A549 (cell line): ENCODE results near the gene BCAS3. TPM values are rescaled to one million over a fixed set of nuclear protein-coding genes. Genes with fewer than 3 reads are reported as not detected.

Experiments used
- CBX2 ChIP-seq: fragments of 200-600 bp; sonication (generic); IDR thresholded peaks from 2 replicates; pipeline ENCODE4 v1.6.1; 2016; ENCODE audit warnings: low read depth, mild to moderate bottlenecking, borderline replicate concordance
- CBX8 ChIP-seq: fragments of 200-600 bp; sonication (generic); IDR thresholded peaks from 2 replicates; pipeline ENCODE4 v1.6.1; 2016
- CEBPB ChIP-seq, 2 experiments: fragments of >200 bp in 1 of 2; sonication (Bioruptor Twin) in 1 of 2; formaldehyde crosslinking in 1 of 2; IDR thresholded peaks; 2 replicates each; pipeline ENCODE4 v1.6.1; 2012 to 2016
- CHD2 ChIP-seq: fragments of 150-350 bp; IDR thresholded peaks from 2 replicates; pipeline ENCODE4 v1.6.1; 2014; ENCODE audit warnings: low read length; ENCODE audit not compliant: partially characterized antibody
- CHD4 ChIP-seq: fragments of 200-600 bp; sonication (generic); IDR thresholded peaks from 2 replicates; pipeline ENCODE4 v1.6.1; 2016; ENCODE audit warnings: antibody characterized with exemption, mild to moderate bottlenecking, borderline replicate concordance
- EHMT2 ChIP-seq: fragments of 200-600 bp; sonication (generic); IDR thresholded peaks from 2 replicates; pipeline ENCODE4 v1.6.1; 2016; ENCODE audit warnings: antibody characterized with exemption, low read depth, mild to moderate bottlenecking, moderate library complexity
- EP300 ChIP-seq, 2 experiments: fragments of >200 bp; sonication (Bioruptor Twin); formaldehyde crosslinking; IDR thresholded peaks; 2 replicates in 1 of 2; 3 replicates in 1 of 2; pipeline ENCODE4 v1.6.1; 2016 to 2017
- ESRRA ChIP-seq: fragments of 150-350 bp; IDR thresholded peaks from 2 replicates; pipeline ENCODE4 v1.6.1; 2014; ENCODE audit warnings: mild to moderate bottlenecking, low read length, borderline replicate concordance
- FOSL2 ChIP-seq, 2 experiments: fragments of 450-650 bp in 1 of 2; fragments of >200 bp in 1 of 2; sonication (Bioruptor Twin) in 1 of 2; formaldehyde crosslinking; IDR thresholded peaks; 2 replicates each; pipeline versions ENCODE4 v1.5.0 to v1.6.1; 2016 to 2020; ENCODE audit warnings: mild to moderate bottlenecking in 1 of 2, moderate library complexity in 1 of 2
- FOXS1 ChIP-seq: fragments of 250-450 bp; sonication (Bioruptor Pico); IDR thresholded peaks from 2 replicates; pipeline ENCODE4 v1.5.0; 2020; ENCODE audit warnings: mild to moderate bottlenecking, moderate library complexity
- HDAC2 ChIP-seq: fragments of 200-600 bp; sonication (generic); IDR thresholded peaks from 2 replicates; pipeline ENCODE4 v1.6.1; 2016
- HEYL ChIP-seq: fragments of 250-450 bp; sonication (Bioruptor Pico); IDR thresholded peaks from 2 replicates; pipeline ENCODE4 v1.8.0; 2021; ENCODE audit warnings: mild to moderate bottlenecking, moderate library complexity
- HOXB13 ChIP-seq: fragments of 250-450 bp; sonication (Bioruptor Pico); IDR thresholded peaks from 2 replicates; pipeline ENCODE4 v1.5.0; 2020; ENCODE audit warnings: low read depth, mild to moderate bottlenecking, moderate library complexity
- HOXB5 ChIP-seq: fragments of 250-450 bp; sonication (Bioruptor Pico); IDR thresholded peaks from 2 replicates; pipeline ENCODE4 v1.5.0; 2020; ENCODE audit warnings: mild to moderate bottlenecking, moderate library complexity
- JUNB ChIP-seq: fragments of >200 bp; sonication (Bioruptor Twin); formaldehyde crosslinking; IDR thresholded peaks from 2 replicates; pipeline ENCODE4 v1.6.1; 2016
- KDM1A ChIP-seq: fragments of 200-600 bp; sonication (generic); IDR thresholded peaks from 2 replicates; pipeline ENCODE4 v1.6.1; 2016; ENCODE audit warnings: low read depth, mild to moderate bottlenecking
- KDM5A ChIP-seq: fragments of 200-600 bp; sonication (generic); IDR thresholded peaks from 2 replicates; pipeline ENCODE4 v1.6.1; 2016; ENCODE audit warnings: antibody characterized with exemption, mild to moderate bottlenecking
- MYC ChIP-seq: IDR thresholded peaks from 2 replicates; pipeline ENCODE4 v1.6.1; 2012; ENCODE audit warnings: mild to moderate bottlenecking, inconsistent platforms, low read length, improper control_type of control experiment, borderline replicate concordance
- NR3C1 ChIP-seq: fragments of >200 bp; sonication (Bioruptor Twin); formaldehyde crosslinking; IDR thresholded peaks from 3 replicates; pipeline ENCODE4 v1.6.1; 2017
- PHF8 ChIP-seq: fragments of 200-600 bp; sonication (generic); IDR thresholded peaks from 2 replicates; pipeline ENCODE4 v1.6.1; 2016; ENCODE audit warnings: low read depth, mild to moderate bottlenecking, antibody characterized with exemption, moderate library complexity, borderline replicate concordance
- POLR2A ChIP-seq: IDR thresholded peaks from 2 replicates; pipeline ENCODE4 v1.6.1; 2012; ENCODE audit warnings: mild to moderate bottlenecking, low read length
- POLR2AphosphoS2 ChIP-seq: conservative IDR thresholded peaks from 2 replicates; pipeline ENCODE4 v1.6.1; 2012; ENCODE audit warnings: low read length, improper control_type of control experiment, inconsistent platforms
- RAD21 ChIP-seq, 2 experiments: fragments of >200 bp in 1 of 2; sonication (Bioruptor Twin) in 1 of 2; formaldehyde crosslinking in 1 of 2; IDR thresholded peaks in 1 of 2; conservative IDR thresholded peaks in 1 of 2; 2 replicates in 1 of 2; 3 replicates in 1 of 2; pipeline ENCODE4 v1.6.1; 2012 to 2018; ENCODE audit warnings: inconsistent platforms in 1 of 2
- RFX5 ChIP-seq: fragments of 450-650 bp; IDR thresholded peaks from 2 replicates; pipeline ENCODE4 v1.7.1; 2014; ENCODE audit warnings: antibody characterized with exemption, mild to moderate bottlenecking, moderate library complexity
- SMC3 ChIP-seq: fragments of >200 bp; sonication (Bioruptor Twin); formaldehyde crosslinking; IDR thresholded peaks from 3 replicates; pipeline ENCODE4 v1.6.1; 2018; ENCODE audit warnings: inconsistent platforms
- SREBF2 ChIP-seq: fragments of 450-650 bp; IDR thresholded peaks from 2 replicates; pipeline ENCODE4 v1.6.1; 2014; ENCODE audit warnings: mild to moderate bottlenecking, moderate library complexity
- TP53 ChIP-seq: fragments of 250-450 bp; sonication (Bioruptor Pico); IDR thresholded peaks from 2 replicates; pipeline ENCODE4 v1.5.0; 2021; ENCODE audit warnings: mild to moderate bottlenecking, moderate library complexity
- ZC3H11A ChIP-seq: fragments of 450-650 bp; IDR thresholded peaks from 2 replicates; pipeline ENCODE4 v1.6.1; 2014; ENCODE audit warnings: antibody characterized with exemption, mild to moderate bottlenecking
- ZFP36 ChIP-seq: fragments of 450-650 bp; IDR thresholded peaks from 2 replicates; pipeline ENCODE4 v1.6.1; 2014; ENCODE audit warnings: borderline replicate concordance; ENCODE audit not compliant: partially characterized antibody
- ZNF302 ChIP-seq: fragments of 250-450 bp; sonication (Bioruptor Pico); IDR thresholded peaks from 2 replicates; pipeline ENCODE4 v1.9.0; 2021; ENCODE audit warnings: inconsistent platforms, mild to moderate bottlenecking, moderate library complexity
- polyA plus RNA-seq, 4 experiments: library from polyadenylated mRNA; depleted of rRNA in 3 of 4; stranded (reverse); fragments of >200 nt; fragmentation: RNase III in 1 of 4; extraction: RNeasy Plus Mini Kit Qiagen cat#74134 plus additional on column Dnase treatment in 1 of 4; gene quantifications; 2 replicates in 3 of 4; 3 replicates in 1 of 4; pipeline ENCODE4 v1.2.3, GENCODE V29; 2011 to 2017
- TF ChIP-seq, protein P1 (sequence below): IDR thresholded peaks from 2 replicates; pipeline ENCODE4 v1.6.1; 2012
- TF ChIP-seq, protein P2 (sequence below): fragments of >200 bp; sonication (Bioruptor Twin); formaldehyde crosslinking; IDR thresholded peaks from 3 replicates; pipeline ENCODE4 v1.6.1; 2016
- TF ChIP-seq, protein P3 (sequence below): fragments of 150-350 bp; IDR thresholded peaks from 2 replicates; pipeline ENCODE4 v1.6.1; 2014; ENCODE audit warnings: low read depth, mild to moderate bottlenecking, low read length
- TF ChIP-seq, protein P4 (sequence below): fragments of 450-650 bp; IDR thresholded peaks from 2 replicates; pipeline ENCODE4 v1.6.1; 2014; ENCODE audit warnings: antibody characterized with exemption
- TF ChIP-seq, protein P5 (sequence below): fragments of 200-600 bp; sonication (generic); IDR thresholded peaks from 2 replicates; pipeline ENCODE4 v1.6.1; 2016; ENCODE audit warnings: antibody characterized with exemption, mild to moderate bottlenecking, moderate library complexity
- TF ChIP-seq, protein P6 (sequence below): fragments of >200 bp; sonication (Bioruptor Twin); formaldehyde crosslinking; IDR thresholded peaks from 3 replicates; pipeline ENCODE4 v1.5.1; 2016

Gene BCAS3
- polyA plus RNA-seq, 2 of the 4 experiments (the other 2 are of a cell fraction), result 14.7 to 43.4 TPM

DNA sequence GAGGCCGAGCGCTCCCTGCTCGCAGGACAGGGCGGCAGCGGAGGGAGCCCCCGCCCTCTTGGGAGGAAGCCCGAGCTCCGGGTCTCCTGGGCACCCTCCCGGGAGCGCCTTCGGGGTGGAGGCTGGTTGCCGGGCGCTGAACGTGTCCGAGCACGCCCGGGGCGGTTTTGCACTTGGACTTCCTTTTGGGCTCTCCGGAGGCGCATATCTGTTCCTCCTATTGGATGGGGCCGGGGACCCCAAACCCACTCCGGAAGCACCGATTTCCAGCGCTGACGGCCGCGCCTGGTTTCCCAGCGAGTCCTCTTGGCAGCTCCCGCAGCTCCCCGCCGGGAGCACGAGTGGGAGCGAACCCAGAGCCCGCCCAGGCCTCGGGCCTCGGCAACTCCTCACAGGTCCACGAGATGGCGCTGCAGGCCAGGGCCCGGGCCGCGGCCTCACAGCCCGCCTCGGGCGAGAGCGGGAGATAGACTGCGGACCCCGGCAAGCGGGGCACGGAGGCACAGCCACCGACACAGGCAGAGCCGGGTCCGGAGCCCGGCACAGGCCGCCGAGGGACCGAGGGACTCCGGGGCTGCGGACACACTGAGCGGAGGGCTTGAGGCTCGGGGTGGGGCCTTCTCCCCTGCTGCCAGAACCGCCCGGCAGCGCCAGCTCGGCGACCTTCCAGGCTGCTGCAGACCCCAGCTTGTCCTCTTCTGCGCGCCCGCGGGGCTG, 734.6 kb downstream of the BCAS3 start (continued):
- TF ChIP-seq ESRRA (no peak), FOXS1 (CRISPR knock-in tag) (no peak), HOXB13 (no peak; the same call in 1 of the 2 replicates), CHD2 (no peak), TP53 (no peak), PHF8 (peak; percentile 60), EP300 (IDR thresholded peaks at IDR 0.05) (no peak), MYC (peak; percentile 61), KDM1A (no peak), CHD4 (peak; percentile 36; the same call in 1 of the 2 replicates), RAD21 (conservative IDR thresholded peaks at IDR 0.05 in 1 of 2, IDR thresholded peaks at IDR 0.05 in 1 of 2) (peak; percentile 98 to 100), CEBPB (IDR thresholded peaks at IDR 0.05) (no peak), HDAC2 (no peak), SMC3 (peak; percentile 100), HOXB5 (no peak), CBX8 (no peak), ZC3H11A (no peak), ZNF302 (CRISPR knock-in tag) (no peak), JUNB (no peak), SREBF2 (no peak), POLR2A (peak; percentile 47), RFX5 (no peak), HEYL (CRISPR knock-in tag) (no peak), POLR2AphosphoS2 (no peak), NR3C1 (no peak), KDM5A (peak; percentile 54; the same call in 1 of the 2 replicates), ZFP36 (no peak), EHMT2 (no peak), CBX2 (no peak), FOSL2 (IDR thresholded peaks at IDR 0.05) (no peak), FOSL2 (CRISPR knock-in tag; IDR thresholded peaks at IDR 0.05) (no peak)
- TF ChIP-seq, protein P1, sequence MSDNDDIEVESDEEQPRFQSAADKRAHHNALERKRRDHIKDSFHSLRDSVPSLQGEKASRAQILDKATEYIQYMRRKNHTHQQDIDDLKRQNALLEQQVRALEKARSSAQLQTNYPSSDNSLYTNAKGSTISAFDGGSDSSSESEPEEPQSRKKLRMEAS, result peak; percentile 67
- TF ChIP-seq, protein P2, sequence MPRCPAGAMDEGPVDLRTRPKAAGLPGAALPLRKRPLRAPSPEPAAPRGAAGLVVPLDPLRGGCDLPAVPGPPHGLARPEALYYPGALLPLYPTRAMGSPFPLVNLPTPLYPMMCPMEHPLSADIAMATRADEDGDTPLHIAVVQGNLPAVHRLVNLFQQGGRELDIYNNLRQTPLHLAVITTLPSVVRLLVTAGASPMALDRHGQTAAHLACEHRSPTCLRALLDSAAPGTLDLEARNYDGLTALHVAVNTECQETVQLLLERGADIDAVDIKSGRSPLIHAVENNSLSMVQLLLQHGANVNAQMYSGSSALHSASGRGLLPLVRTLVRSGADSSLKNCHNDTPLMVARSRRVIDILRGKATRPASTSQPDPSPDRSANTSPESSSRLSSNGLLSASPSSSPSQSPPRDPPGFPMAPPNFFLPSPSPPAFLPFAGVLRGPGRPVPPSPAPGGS, result 0 out of 3 replicates have a peak, but pooled peaks have one; percentile 22
- TF ChIP-seq, protein P3, sequence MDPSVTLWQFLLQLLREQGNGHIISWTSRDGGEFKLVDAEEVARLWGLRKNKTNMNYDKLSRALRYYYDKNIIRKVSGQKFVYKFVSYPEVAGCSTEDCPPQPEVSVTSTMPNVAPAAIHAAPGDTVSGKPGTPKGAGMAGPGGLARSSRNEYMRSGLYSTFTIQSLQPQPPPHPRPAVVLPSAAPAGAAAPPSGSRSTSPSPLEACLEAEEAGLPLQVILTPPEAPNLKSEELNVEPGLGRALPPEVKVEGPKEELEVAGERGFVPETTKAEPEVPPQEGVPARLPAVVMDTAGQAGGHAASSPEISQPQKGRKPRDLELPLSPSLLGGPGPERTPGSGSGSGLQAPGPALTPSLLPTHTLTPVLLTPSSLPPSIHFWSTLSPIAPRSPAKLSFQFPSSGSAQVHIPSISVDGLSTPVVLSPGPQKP, result no peak
- TF ChIP-seq, protein P4, sequence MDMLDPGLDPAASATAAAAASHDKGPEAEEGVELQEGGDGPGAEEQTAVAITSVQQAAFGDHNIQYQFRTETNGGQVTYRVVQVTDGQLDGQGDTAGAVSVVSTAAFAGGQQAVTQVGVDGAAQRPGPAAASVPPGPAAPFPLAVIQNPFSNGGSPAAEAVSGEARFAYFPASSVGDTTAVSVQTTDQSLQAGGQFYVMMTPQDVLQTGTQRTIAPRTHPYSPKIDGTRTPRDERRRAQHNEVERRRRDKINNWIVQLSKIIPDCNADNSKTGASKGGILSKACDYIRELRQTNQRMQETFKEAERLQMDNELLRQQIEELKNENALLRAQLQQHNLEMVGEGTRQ, result no peak
- TF ChIP-seq, protein P5, sequence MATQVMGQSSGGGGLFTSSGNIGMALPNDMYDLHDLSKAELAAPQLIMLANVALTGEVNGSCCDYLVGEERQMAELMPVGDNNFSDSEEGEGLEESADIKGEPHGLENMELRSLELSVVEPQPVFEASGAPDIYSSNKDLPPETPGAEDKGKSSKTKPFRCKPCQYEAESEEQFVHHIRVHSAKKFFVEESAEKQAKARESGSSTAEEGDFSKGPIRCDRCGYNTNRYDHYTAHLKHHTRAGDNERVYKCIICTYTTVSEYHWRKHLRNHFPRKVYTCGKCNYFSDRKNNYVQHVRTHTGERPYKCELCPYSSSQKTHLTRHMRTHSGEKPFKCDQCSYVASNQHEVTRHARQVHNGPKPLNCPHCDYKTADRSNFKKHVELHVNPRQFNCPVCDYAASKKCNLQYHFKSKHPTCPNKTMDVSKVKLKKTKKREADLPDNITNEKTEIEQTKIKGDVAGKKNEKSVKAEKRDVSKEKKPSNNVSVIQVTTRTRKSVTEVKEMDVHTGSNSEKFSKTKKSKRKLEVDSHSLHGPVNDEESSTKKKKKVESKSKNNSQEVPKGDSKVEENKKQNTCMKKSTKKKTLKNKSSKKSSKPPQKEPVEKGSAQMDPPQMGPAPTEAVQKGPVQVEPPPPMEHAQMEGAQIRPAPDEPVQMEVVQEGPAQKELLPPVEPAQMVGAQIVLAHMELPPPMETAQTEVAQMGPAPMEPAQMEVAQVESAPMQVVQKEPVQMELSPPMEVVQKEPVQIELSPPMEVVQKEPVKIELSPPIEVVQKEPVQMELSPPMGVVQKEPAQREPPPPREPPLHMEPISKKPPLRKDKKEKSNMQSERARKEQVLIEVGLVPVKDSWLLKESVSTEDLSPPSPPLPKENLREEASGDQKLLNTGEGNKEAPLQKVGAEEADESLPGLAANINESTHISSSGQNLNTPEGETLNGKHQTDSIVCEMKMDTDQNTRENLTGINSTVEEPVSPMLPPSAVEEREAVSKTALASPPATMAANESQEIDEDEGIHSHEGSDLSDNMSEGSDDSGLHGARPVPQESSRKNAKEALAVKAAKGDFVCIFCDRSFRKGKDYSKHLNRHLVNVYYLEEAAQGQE, result no peak
- TF ChIP-seq, protein P6, sequence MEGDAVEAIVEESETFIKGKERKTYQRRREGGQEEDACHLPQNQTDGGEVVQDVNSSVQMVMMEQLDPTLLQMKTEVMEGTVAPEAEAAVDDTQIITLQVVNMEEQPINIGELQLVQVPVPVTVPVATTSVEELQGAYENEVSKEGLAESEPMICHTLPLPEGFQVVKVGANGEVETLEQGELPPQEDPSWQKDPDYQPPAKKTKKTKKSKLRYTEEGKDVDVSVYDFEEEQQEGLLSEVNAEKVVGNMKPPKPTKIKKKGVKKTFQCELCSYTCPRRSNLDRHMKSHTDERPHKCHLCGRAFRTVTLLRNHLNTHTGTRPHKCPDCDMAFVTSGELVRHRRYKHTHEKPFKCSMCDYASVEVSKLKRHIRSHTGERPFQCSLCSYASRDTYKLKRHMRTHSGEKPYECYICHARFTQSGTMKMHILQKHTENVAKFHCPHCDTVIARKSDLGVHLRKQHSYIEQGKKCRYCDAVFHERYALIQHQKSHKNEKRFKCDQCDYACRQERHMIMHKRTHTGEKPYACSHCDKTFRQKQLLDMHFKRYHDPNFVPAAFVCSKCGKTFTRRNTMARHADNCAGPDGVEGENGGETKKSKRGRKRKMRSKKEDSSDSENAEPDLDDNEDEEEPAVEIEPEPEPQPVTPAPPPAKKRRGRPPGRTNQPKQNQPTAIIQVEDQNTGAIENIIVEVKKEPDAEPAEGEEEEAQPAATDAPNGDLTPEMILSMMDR, result peak; percentile 99
